ENCODE data around the gene HPCAL1. TPM values are rescaled to one million over a fixed set of nuclear protein-coding genes. Genes with fewer than 3 reads are reported as not detected.

The HPCAL1 gene
- total and polyA plus RNA-seq, 2 of the 4 experiments (the other 2 are of a cell fraction): 8.2 to 33.7 TPM

GRCh38 chr2:10260130-10260529 is 42.6 kb upstream of the HPCAL1 start:
- no peak overlapping the region for H3K56ac ChIP-seq (ENCODE audit: extremely low read depth, insufficient read depth, low read length)
- ChIA-PET CTCF (no interaction called here), POLR2A (ENCODE audit: unreplicated experiment) (no interaction called here)
- no peak for ATAC-seq (ENCODE audit: low read depth)
- dilution Hi-C loops (cut with HindIII; ENCODE audit: low sequenced_read_pairs, unreplicated experiment): no loop called here
- H3K18ac ChIP-seq (ENCODE audit: low read depth, low read length): no peak overlapping the region
- H3K79me1 ChIP-seq (ENCODE audit: low read depth in 1 of 2, low read length in 2 of 2): no peaks in the 10 kb centered on the region
- in situ Hi-C loops (cut with MboI; ENCODE audit: low sequenced_read_pairs): no loop called here
- H3K4me2 ChIP-seq (ENCODE audit: low read depth, low read length): no peak overlapping the region
- no peak overlapping the region for H3K14ac ChIP-seq (replicated peaks; ENCODE audit: low read depth, low read length)
- H3K4me3 ChIP-seq (ENCODE audit: insufficient read depth, low read depth, low read length): no peak overlapping the region
- no peak overlapping the region for H4K8ac ChIP-seq (ENCODE audit: low read depth in 2 of 2, low read length in 2 of 2)
- no peak overlapping the region for H2AK9ac ChIP-seq (replicated peaks; ENCODE audit: low read depth, low read length, poor library complexity)
- no peak overlapping the region for H3K27ac ChIP-seq (ENCODE audit: insufficient read depth, low read length)
- H4K20me1 ChIP-seq (ENCODE audit: insufficient read depth, low read length): no peaks in the 10 kb centered on the region
- no peak overlapping the region for H2AK5ac ChIP-seq (ENCODE audit: low read depth, low read length)
- no peak overlapping the region for H3K23ac ChIP-seq (ENCODE audit: low read depth, low read length)
- H2BK15ac ChIP-seq (ENCODE audit: low read depth, low read length): no peak overlapping the region
- no peak for DNase-seq
- H3K4ac ChIP-seq (ENCODE audit: low read depth, low read length): no peak overlapping the region
- no peak overlapping the region for H2AFZ ChIP-seq (replicated peaks; ENCODE audit: low read length, poor library complexity)
- no peaks in the 10 kb centered on the region for H3K36me3 ChIP-seq (ENCODE audit: control insufficient read depth, insufficient read depth, low read length)
- H3K9me1 ChIP-seq (ENCODE audit: insufficient read depth, low read length): no peaks in the 10 kb centered on the region
- intact Hi-C loops (cut with micrococcal nuclease): no loop called here
- no peak overlapping the region for H4K91ac ChIP-seq (ENCODE audit: insufficient read depth, low read depth, low read length)
- H2BK5ac ChIP-seq (ENCODE audit: low read depth, low read length, poor library complexity, severe bottlenecking): no peak overlapping the region
- BruUV-seq (replicated peaks): no TSS peak
- 60% methylated on average over 1 of the region's 12 CpGs; no CpG with 5 or more reads in 1 of the 2 experiments for WGBS, 2 experiments (ENCODE audit: extremely low coverage in 2 of 2, insufficient read length in 1 of 2)
- H2BK20ac ChIP-seq (ENCODE audit: low read depth, low read length): no peak overlapping the region
- TF ChIP-seq POLR2A (IDR thresholded peaks at IDR 0.05; ENCODE audit: low read depth, low read length): no peak
- TF ChIP-seq MAFK (IDR thresholded peaks at IDR 0.05; ENCODE audit: low read depth, low read length): no peak
- no peak for TF ChIP-seq SMC3 (IDR thresholded peaks at IDR 0.05; ENCODE audit: low read depth, low read length)
- no peak for TF ChIP-seq MAZ (IDR thresholded peaks at IDR 0.05; ENCODE audit: borderline replicate concordance, low read depth, low read length)
- TF ChIP-seq MXI1 (IDR thresholded peaks at IDR 0.05; ENCODE audit: borderline replicate concordance, low read depth, low read length): no peak
- TF ChIP-seq RCOR1 (IDR thresholded peaks at IDR 0.05; ENCODE audit: insufficient replicate concordance, low read length): no peak
- TF ChIP-seq, protein P1, sequence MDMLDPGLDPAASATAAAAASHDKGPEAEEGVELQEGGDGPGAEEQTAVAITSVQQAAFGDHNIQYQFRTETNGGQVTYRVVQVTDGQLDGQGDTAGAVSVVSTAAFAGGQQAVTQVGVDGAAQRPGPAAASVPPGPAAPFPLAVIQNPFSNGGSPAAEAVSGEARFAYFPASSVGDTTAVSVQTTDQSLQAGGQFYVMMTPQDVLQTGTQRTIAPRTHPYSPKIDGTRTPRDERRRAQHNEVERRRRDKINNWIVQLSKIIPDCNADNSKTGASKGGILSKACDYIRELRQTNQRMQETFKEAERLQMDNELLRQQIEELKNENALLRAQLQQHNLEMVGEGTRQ (IDR thresholded peaks at IDR 0.05; ENCODE audit: low read depth, low read length): no peak
- TF ChIP-seq FOS (IDR thresholded peaks at IDR 0.05; ENCODE audit: low read depth, low read length): no peak
- no peak for TF ChIP-seq CTCF (conservative IDR thresholded peaks at IDR 0.05; ENCODE audit: low read depth, low read length)
- no peak for TF ChIP-seq RAD21 (IDR thresholded peaks at IDR 0.05; ENCODE audit: low read length)
- no peak for TF ChIP-seq RFX5 (IDR thresholded peaks at IDR 0.05; ENCODE audit: low read depth, low read length)
- TF ChIP-seq CEBPB (IDR thresholded peaks at IDR 0.05; ENCODE audit: low read depth, low read length): no peak
- no peak for TF ChIP-seq BHLHE40 (IDR thresholded peaks at IDR 0.05; ENCODE audit: low read depth, low read length)
- H3K9me3 ChIP-seq (ENCODE audit: control insufficient read depth, insufficient read depth, low read length): no peaks in the 10 kb centered on the region
- peaks cover 34% of the 10 kb centered on the region for H3K27me3 ChIP-seq (ENCODE audit: control insufficient read depth, insufficient read depth, low read length)
- no peak overlapping the region for H2BK120ac ChIP-seq (ENCODE audit: low read depth, low read length)
- no peaks in the 10 kb centered on the region for H3K4me1 ChIP-seq (ENCODE audit: control insufficient read depth, insufficient read depth, low read length)
- H4K5ac ChIP-seq (ENCODE audit: low read depth, low read length): no peak overlapping the region
- H3K9ac ChIP-seq (ENCODE audit: low read depth, low read length): no peak overlapping the region
